Retinal pigment epithelial cell (primary cell): ENCODE measurements around the gene DUSP2.

ENCODE experiments used
- DNase-seq: peaks from one replicate; pipeline ENCODE4 v3.0.0-alpha.2; 2010; ENCODE audit warnings: low read depth
- H3K4me3 ChIP-seq: 2 replicates; pipeline ENCODE4 v1.5.1; 2011; ENCODE audit warnings: mild to moderate bottlenecking, low read length, control low read depth, moderate library complexity
- TF ChIP-seq, protein P1 (sequence below): conservative IDR thresholded peaks from 2 replicates; pipeline ENCODE4 v1.5.1; 2011; ENCODE audit warnings: low read depth, low read length, control low read depth, inconsistent platforms

DUSP2 gene

DNA sequence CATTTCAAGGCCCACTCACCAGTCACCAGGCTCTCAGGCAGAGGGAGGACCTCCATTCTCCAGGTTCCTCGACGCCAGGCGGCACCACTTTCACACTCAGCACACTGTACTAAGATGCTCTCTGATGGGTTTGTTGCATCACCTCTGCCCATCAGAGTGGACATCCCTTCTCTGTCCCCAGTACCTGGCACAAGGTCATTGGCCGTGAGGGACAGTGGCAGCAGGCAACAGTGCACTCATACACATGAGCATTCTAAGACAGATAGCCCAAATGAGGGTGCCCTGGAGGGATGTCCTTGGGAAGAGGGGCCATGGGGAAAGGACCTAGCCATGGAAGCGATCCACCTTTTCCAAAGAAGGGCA is 25.9 kb downstream of the DUSP2 start:
- no peak overlapping the region for H3K4me3 ChIP-seq

DNA sequence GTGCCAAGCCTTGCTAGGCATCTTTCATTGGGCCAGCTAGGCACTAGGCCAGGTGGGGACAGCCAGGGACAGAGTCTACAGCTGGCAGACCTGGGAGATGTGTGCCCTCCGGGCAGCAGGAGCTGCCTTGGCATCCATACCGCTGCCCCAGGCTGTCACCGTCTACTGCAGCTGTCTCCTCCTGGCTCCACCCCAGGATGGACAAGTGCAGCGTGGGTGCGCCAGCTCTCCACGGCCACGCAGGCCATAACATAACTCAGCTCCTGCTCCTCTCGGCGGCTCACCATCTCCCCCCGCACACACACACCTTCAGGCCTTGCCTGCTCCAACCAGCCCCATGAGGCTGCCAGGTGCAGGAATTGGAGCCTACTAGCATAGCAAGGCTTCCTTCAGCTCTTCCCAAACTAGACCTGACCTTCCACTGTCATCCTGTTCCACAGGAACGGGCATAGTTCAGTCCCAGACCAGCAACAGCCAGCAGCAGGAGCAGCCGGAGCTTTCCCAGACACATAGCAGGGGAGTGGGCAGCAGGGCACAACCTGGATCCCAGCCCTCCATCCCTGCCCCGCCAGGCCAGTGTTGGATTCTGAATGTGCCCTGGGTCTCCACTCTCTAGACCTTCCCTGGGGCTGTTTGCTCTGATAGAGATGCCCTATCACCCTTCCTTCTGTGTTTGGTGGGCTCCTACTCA is 26.4 kb downstream of the DUSP2 start:
- no peak overlapping the region for H3K4me3 ChIP-seq
- DNase-seq, result no peak
- TF ChIP-seq, protein P1, sequence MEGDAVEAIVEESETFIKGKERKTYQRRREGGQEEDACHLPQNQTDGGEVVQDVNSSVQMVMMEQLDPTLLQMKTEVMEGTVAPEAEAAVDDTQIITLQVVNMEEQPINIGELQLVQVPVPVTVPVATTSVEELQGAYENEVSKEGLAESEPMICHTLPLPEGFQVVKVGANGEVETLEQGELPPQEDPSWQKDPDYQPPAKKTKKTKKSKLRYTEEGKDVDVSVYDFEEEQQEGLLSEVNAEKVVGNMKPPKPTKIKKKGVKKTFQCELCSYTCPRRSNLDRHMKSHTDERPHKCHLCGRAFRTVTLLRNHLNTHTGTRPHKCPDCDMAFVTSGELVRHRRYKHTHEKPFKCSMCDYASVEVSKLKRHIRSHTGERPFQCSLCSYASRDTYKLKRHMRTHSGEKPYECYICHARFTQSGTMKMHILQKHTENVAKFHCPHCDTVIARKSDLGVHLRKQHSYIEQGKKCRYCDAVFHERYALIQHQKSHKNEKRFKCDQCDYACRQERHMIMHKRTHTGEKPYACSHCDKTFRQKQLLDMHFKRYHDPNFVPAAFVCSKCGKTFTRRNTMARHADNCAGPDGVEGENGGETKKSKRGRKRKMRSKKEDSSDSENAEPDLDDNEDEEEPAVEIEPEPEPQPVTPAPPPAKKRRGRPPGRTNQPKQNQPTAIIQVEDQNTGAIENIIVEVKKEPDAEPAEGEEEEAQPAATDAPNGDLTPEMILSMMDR, result no peak

More for the DNA sequence above, 25.9 kb downstream of the DUSP2 start:
- TF ChIP-seq, protein P1, result no peak
- DNase-seq, result no peak

DNA sequence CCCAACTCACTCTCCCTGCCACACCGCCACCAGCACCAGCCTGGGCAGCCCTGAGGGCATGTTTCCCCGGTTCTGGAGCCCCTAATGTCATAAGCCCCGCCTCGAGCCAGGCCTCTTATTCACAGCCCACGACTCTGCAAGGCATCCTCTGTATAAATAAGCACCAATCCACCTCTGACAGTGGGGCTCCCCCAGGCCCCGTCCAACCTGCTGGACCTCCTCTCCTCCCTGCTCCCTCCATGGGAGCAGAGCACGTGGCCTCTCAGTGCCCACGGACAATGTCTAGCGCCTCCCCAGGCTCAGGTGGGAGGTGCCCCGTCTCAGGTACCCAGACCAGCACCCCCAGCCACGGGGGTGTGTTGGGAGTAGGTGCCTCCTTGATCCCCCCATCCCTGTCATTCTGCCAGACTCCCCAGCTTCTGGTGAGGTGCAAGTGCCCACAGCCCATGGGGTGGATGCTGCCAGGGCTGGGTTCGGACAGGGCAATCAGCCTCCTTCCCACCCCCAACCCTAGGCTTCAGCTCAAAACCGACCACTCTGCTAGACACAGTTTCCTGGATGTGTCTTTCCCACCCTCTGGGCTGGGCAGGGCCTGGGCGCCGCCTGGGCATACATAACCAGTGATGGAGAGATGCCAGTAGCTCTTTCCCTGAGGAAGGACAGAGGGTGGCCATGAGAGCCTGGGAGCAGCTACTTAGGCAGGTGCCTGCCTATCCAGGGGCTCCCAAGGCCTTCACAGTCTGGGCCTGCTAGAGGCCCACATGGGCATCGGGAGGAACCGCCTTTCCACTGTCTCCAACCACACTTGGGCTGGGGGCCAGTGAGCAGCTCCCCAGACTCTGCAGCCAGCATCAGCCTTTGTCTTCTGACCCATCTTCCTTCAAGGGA is 27.3 kb downstream of the DUSP2 start:
- TF ChIP-seq, protein P1, result peak; percentile 10
- H3K4me3 ChIP-seq, result no peak overlapping the region
- no peak for DNase-seq

DNA sequence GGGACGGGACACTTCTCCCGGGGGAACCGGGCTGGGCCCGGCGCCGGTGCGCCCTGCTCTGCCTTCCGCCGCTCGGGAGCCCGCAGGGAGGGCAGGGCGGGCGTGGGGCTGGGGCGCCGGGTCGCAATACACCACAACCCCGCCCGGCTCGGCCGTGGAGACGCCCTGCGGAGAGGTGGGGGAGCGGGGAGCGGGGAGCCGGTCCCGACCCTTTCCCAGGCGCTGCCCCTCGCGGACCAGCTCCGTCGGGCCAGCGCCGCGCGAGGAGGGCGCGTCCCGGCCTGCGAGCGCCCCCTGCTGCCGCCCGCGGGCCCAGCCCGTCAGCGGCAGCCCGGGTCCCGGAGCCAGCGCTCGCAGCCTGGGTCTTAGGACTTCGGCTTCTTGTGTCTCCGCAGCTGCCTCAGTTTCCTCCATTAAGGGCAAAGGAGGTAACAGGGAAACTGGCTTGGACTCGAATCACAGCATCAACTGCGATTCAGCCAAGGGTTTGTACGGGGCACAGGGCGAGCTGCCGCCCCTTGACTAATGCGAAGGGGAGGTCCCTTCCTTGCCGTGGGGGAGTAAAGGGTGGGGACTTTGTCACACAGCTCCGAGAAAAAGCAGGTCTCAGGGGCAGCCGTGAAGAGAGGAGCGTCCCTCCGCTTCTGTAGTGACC is 28.2 kb downstream of the DUSP2 start:
- TF ChIP-seq, protein P1, result peak; percentile 48
- no peak for DNase-seq
- peak overlapping the region; percentile 8 for H3K4me3 ChIP-seq

DNA sequence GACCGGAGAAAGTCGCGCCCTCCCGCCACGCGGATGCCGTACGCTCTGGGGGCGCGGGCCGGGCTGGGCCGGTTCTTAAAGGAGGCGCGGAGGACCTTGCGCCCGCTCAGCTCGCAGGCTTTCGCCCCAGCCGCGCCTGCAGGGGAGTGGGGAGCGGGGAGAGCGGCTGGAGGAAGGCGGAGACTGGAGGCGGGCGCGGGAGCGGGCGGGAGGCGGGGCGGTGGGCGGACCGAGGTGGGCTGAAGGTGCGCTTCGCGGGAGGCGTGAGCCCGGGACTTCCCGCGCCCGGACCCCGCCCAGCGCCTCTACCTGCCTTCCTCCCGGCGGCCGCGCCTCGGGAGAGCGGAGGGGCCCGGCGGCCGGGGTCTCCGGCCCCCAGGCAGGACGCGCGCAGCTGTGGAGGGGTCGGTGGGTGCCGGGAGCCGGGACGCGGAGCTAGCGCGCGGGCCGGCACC is 28.8 kb downstream of the DUSP2 start, which contains the start of gene ADRA2B:
Gene ADRA2B (minus strand): TSS at position 148 of the 455 bp plus-strand sequence. CDS start 422 bp downstream, outside the sequence.
- peak within 1 kb of the TSS; percentile 8 for H3K4me3 ChIP-seq
- no peak for DNase-seq
- TF ChIP-seq, protein P1, result no peak

DNA sequence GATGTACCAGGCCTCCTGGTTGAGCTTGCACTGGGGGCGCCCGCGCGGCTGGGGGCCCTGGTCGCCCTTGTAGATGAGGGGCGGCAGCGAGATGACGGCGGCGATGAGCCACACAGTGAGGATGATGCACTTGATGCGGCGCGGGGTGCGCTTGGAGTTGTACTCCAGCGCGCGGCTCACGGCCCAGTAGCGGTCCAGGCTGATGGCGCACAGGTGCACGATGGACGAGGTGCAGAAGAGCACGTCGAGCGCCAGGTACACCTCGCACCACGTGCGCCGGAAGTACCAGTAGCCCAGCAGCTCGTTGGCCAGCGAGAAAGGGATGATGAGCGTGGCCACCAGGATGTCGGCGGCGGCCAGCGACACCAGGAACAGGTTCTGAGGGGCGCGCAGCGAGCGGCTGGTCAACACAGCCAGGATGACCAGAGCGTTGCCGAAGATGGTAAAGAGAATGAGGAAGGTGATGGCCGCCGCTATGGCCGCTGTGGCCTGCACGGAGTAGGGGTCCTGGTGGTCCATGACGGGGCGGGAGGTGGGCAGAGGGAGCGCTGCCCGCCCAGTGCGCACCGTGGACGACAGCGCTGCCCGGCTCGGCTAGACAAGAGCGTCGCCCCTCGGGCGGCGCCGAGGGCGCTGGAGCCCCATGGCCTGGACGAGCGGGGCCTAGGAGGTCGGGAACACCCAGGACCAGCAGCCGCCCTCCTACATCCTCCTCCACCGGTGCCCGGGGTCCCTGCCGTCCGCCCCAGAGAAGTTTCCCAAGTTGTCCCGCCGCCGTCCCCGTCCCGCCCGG is 29.4 kb downstream of the DUSP2 start:
- no peak overlapping the region for H3K4me3 ChIP-seq
- TF ChIP-seq, protein P1, result no peak
- no peak for DNase-seq
